Body of pancreas (tissue), 4 donors: ENCODE measurements around the gene IRF2.

Experiments used
- CTCF ChIP-seq, 7 experiments: fragments of 450-650 bp in 4 of 7; fragments of 200-600 bp in 3 of 7; sonication (generic) in 3 of 7; IDR thresholded peaks; one replicate each; pipeline ENCODE4 v1.5.1; 2016 to 2019; ENCODE audit warnings: antibody characterized with exemption in 7 of 7
- POLR2A ChIP-seq, 3 donors: fragments of 450-650 bp; IDR thresholded peaks; one replicate each; pipeline ENCODE4 v1.6.1; 2016; ENCODE audit warnings: antibody characterized with exemption in 3 of 3, mild to moderate bottlenecking in 2 of 3

GRCh38 chr4:184375027-184375426 is 99.3 kb downstream of the IRF2 start:
- TF ChIP-seq POLR2A (IDR thresholded peaks at IDR 0.05) (no peak), CTCF (IDR thresholded peaks at IDR 0.05) (no peak)
